Astrocyte (in vitro differentiated cells and primary cell): ENCODE data around the gene PIAS1.

ENCODE experiments used
- EZH2 ChIP-seq: IDR thresholded peaks from 2 replicates; pipeline ENCODE4 v1.6.1; 2012; ENCODE audit warnings: mild to moderate bottlenecking, low read length, inconsistent platforms; ENCODE audit not compliant: insufficient read depth
- TF ChIP-seq, protein P1 (sequence below): IDR thresholded peaks from 2 replicates; pipeline ENCODE4 v1.5.1; 2011; ENCODE audit warnings: low read depth, mild to moderate bottlenecking, inconsistent platforms, low read length, moderate library complexity; ENCODE audit not compliant: insufficient read depth

DNA sequence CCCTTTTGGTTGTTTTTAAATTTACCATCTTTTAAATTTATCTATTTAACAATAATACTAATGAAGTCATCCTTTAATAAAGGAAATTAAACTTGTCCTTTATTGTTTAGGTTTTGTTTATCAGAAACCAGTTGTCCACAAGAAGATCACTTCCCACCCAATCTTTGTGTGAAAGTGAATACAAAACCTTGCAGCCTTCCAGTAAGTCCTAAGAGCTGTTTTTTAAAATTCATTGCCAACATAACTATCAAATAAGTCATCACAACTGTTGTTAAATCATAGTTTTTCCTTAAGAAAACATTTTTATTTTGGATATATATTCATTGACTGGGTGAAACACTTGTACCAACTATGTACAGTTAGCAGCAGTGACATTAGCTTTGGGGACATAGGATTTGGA lies 91.6 kb downstream of the PIAS1 start:
- TF ChIP-seq, protein P1, sequence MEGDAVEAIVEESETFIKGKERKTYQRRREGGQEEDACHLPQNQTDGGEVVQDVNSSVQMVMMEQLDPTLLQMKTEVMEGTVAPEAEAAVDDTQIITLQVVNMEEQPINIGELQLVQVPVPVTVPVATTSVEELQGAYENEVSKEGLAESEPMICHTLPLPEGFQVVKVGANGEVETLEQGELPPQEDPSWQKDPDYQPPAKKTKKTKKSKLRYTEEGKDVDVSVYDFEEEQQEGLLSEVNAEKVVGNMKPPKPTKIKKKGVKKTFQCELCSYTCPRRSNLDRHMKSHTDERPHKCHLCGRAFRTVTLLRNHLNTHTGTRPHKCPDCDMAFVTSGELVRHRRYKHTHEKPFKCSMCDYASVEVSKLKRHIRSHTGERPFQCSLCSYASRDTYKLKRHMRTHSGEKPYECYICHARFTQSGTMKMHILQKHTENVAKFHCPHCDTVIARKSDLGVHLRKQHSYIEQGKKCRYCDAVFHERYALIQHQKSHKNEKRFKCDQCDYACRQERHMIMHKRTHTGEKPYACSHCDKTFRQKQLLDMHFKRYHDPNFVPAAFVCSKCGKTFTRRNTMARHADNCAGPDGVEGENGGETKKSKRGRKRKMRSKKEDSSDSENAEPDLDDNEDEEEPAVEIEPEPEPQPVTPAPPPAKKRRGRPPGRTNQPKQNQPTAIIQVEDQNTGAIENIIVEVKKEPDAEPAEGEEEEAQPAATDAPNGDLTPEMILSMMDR, result no peak
- TF ChIP-seq EZH2, result no peak
